ENCODE data around the gene DYNLL2. TPM values are rescaled to one million over a fixed set of nuclear protein-coding genes. Genes with fewer than 3 reads are reported as not detected.

Gene DYNLL2
- polyA plus RNA-seq, 3 donors: 0.30 to 9.9 (median 0.42) TPM

DNA sequence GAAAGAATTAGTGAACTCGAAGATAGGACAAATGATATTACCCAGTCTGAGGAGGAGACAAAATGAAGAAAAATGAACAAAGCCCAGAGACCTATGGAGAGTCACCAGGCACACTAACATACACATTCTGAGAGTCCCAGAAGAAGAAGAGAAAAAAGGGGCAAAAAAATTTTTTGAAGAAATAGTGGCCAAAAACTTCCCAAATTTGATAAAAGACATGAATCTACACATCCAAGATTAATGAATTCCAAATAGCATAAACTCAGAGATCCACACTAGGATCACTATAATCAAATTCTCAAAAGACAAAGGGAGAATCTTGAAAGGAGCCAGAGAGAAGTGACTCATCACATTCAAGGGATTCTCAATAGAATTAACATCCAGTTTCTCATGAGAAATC, 61.6 kb downstream of the DYNLL2 start:
- H3K27ac ChIP-seq (ENCODE audit: low read depth in 1 of 2, low read length in 2 of 2): no peak overlapping the region
- H3K9me3 ChIP-seq (replicated peaks in 1 of 2; ENCODE audit: control insufficient read depth in 1 of 2, insufficient read depth in 1 of 2, low read length in 2 of 2): peaks cover 9 to 24% of the 10 kb centered on the region in 2 donors
- no peak overlapping the region for H3K4me3 Mint-ChIP-seq
- no peak overlapping the region for H3K4me3 ChIP-seq (replicated peaks in 1 of 3; ENCODE audit: low read depth in 2 of 3, low read length in 3 of 3)
- no peak overlapping the region for H3K9ac ChIP-seq (ENCODE audit: insufficient read depth, low read length, poor library complexity, severe bottlenecking)
- H3K4me2 ChIP-seq (replicated peaks; ENCODE audit: extremely low read depth, low read length, poor library complexity, severe bottlenecking): no peak overlapping the region
- no CpG with 5 or more reads among the region's 1 CpG for WGBS (ENCODE audit: insufficient coverage)
- no peaks in the 10 kb centered on the region for H4K20me1 ChIP-seq (ENCODE audit: insufficient read depth, low read length)
- intact Hi-C loops (cut with micrococcal nuclease): no loop called here
- no peaks in the 10 kb centered on the region for H3K36me3 Mint-ChIP-seq
- TF ChIP-seq CTCF (IDR thresholded peaks at IDR 0.05): no peak
- no peak overlapping the region for H2AFZ ChIP-seq (ENCODE audit: insufficient read depth, low read depth, low read length, poor library complexity, severe bottlenecking)
- peaks cover 14 to 40% (median 22%) of the 10 kb centered on the region in 3 donors for H3K27me3 Mint-ChIP-seq (ENCODE audit: low read depth in 3 of 3)
- no peaks in the 10 kb centered on the region for H3K4me1 ChIP-seq (ENCODE audit: control insufficient read depth in 1 of 2, insufficient read depth in 2 of 2, low read length in 2 of 2)
- no peaks in the 10 kb centered on the region for H3K36me3 ChIP-seq (replicated peaks in 1 of 2; ENCODE audit: control insufficient read depth in 1 of 2, insufficient read depth in 2 of 2, low read length in 2 of 2)
- peaks cover 20 to 34% (median 30%) of the 10 kb centered on the region in 7 donors for H3K9me3 Mint-ChIP-seq
- H3K79me2 ChIP-seq (ENCODE audit: insufficient read depth, low read length): no peaks in the 10 kb centered on the region
- DNase-seq: no peak
- H3K27me3 ChIP-seq (ENCODE audit: control insufficient read depth in 2 of 2, insufficient read depth in 2 of 2, low read length in 2 of 2): peaks cover 4 to 12% of the 10 kb centered on the region in 2 donors
- H3K4me1 Mint-ChIP-seq: no peaks in the 10 kb centered on the region
- no peak overlapping the region for H3K27ac Mint-ChIP-seq

Other genes starting within 250 kb of the DYNLL2 start
- gene MRPS23, start 233.4 kb upstream of the DYNLL2 start, polyA plus RNA-seq: 10 to 100 TPM; 14.5 to 40.6 (median 32.7) TPM
- 10 to 100 TPM in 1 of 3 donors, 1 to 10 TPM in 2; 4.2 to 31.0 (median 4.3) TPM for gene CUEDC1, start 128.0 kb upstream of the DYNLL2 start, polyA plus RNA-seq
- gene VEZF1, start 95.2 kb upstream of the DYNLL2 start, polyA plus RNA-seq: 10 to 100 TPM; 28.3 to 40.1 (median 29.0) TPM
- gene SRSF1, start 76.2 kb upstream of the DYNLL2 start, polyA plus RNA-seq: 10 to 100 TPM; 51.2 to 72.1 (median 61.6) TPM
- under 1 TPM in 1 of 3 donors, not detected in 2; 0.03 TPM for gene OR4D1, start 65.0 kb downstream of the DYNLL2 start, polyA plus RNA-seq
- gene OR4D2, start 83.6 kb downstream of the DYNLL2 start, polyA plus RNA-seq: not detected
- gene EPX, start 109.3 kb downstream of the DYNLL2 start, polyA plus RNA-seq: not detected
- gene MKS1, start 135.8 kb downstream of the DYNLL2 start, polyA plus RNA-seq: 1 to 10 TPM; 4.2 to 7.6 (median 5.0) TPM
- gene LPO, start 155.2 kb downstream of the DYNLL2 start, polyA plus RNA-seq: under 1 TPM in 2 of 3 donors, not detected in 1; 0.04 to 0.43 TPM
- gene MPO, start 197.5 kb downstream of the DYNLL2 start, polyA plus RNA-seq: 1 to 10 TPM; 4.2 to 7.5 (median 6.0) TPM
- gene TSPOAP1, start 245.4 kb downstream of the DYNLL2 start, polyA plus RNA-seq: 10 to 100 TPM in 1 of 3 donors, under 1 TPM in 2; 0.10 to 14.0 (median 0.18) TPM

All from CD14-positive monocyte (primary cell).